ENCODE data around the gene ALAS1.

DNA sequence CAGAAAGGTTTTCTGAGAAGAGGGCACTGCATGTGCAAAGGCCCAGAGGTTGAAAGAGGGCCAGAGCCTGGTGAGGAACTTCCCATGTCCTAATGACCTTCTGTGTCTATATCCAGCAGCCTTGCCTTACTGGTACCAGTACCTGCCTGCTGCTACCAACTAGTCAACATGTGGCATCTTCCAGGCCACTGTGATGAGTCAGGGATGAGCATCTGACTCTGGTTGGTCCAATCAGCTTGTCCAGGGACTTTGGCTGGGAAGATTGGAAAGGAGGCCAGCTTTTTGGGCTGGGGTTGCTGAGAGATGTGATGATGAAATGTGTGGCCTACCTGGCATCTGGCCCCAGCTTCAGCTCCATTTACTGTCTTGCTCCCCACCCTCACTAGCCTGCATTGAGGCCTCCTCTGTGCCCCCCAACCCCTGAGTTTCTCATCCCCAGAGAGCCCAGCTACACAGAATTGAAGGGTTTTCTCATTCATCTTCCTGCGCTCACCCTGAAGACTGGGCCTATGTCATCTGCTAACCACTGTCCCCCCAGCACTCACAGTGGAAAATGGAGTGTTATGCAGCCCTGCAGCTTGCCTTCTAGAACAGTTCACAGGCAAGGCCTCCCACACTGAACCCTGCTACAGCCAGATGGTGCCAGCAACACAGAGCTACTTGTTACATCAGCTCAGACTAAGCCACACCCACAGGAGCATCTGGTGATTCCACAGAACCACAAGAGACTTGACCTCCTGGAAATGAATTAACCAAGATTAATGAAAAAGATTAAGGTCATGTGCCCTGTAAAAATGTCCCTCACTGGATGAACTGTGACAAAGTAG is 42.3 kb downstream of the ALAS1 start:
- TF ChIP-seq POLR2A (IDR thresholded peaks at IDR 0.05; ENCODE audit: extremely low read depth, insufficient read length), result no peak
- TF ChIP-seq, protein P1, sequence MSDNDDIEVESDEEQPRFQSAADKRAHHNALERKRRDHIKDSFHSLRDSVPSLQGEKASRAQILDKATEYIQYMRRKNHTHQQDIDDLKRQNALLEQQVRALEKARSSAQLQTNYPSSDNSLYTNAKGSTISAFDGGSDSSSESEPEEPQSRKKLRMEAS (IDR thresholded peaks at IDR 0.05; ENCODE audit: low read depth, low read length), result no peak
- TF ChIP-seq, protein P2, sequence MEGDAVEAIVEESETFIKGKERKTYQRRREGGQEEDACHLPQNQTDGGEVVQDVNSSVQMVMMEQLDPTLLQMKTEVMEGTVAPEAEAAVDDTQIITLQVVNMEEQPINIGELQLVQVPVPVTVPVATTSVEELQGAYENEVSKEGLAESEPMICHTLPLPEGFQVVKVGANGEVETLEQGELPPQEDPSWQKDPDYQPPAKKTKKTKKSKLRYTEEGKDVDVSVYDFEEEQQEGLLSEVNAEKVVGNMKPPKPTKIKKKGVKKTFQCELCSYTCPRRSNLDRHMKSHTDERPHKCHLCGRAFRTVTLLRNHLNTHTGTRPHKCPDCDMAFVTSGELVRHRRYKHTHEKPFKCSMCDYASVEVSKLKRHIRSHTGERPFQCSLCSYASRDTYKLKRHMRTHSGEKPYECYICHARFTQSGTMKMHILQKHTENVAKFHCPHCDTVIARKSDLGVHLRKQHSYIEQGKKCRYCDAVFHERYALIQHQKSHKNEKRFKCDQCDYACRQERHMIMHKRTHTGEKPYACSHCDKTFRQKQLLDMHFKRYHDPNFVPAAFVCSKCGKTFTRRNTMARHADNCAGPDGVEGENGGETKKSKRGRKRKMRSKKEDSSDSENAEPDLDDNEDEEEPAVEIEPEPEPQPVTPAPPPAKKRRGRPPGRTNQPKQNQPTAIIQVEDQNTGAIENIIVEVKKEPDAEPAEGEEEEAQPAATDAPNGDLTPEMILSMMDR (IDR thresholded peaks at IDR 0.05; ENCODE audit: low read depth, low read length), result no peak
- TF ChIP-seq MYC (IDR thresholded peaks at IDR 0.05; ENCODE audit: low read depth, low read length), result no peak
